ENCODE measurements around the gene DCAKD. TPM values are rescaled to one million over a fixed set of nuclear protein-coding genes. Genes with fewer than 3 reads are reported as not detected.

The DCAKD gene
- total and polyA plus RNA-seq, 10 of the 15 experiments (the other 5 are each of a cell fraction or from before 2014, with no cell fraction given), result 11.6 to 62.7 (median 38.3) TPM

- TF ChIP-seq ZNF24 (IDR thresholded peaks at IDR 0.05), result 0 out of 2 replicates have a peak, but pooled peaks have one; percentile 12
- 0 out of 2 replicates have a peak, but pooled peaks have one; percentile 39 for TF ChIP-seq CREB1 (IDR thresholded peaks at IDR 0.05; ENCODE audit: low read depth)
- peak; percentile 36; the same call in 1 of the 2 replicates for TF ChIP-seq NR2C1 (IDR thresholded peaks at IDR 0.05)
- TF ChIP-seq GABPA (IDR thresholded peaks at IDR 0.05; ENCODE audit: low read depth), result peak; percentile 81
- TF ChIP-seq RB1 (IDR thresholded peaks at IDR 0.05; ENCODE audit: borderline replicate concordance), result peak; percentile 78; the same call in 1 of the 2 replicates
- peak; percentile 49; the same call in 1 of the 2 replicates for TF ChIP-seq NFYB (IDR thresholded peaks at IDR 0.05; ENCODE audit: insufficient read depth, low read depth, low read length)
- TF ChIP-seq E2F4 (IDR thresholded peaks at IDR 0.05; ENCODE audit: low read depth, low read length), result peak; percentile 30; the same call in 1 of the 2 replicates
- TF ChIP-seq ESRRA (IDR thresholded peaks at IDR 0.05; ENCODE audit: low read length), result 0 out of 2 replicates have a peak, but pooled peaks have one; percentile 14
- peak; percentile 53 for TF ChIP-seq IKZF1 (conservative IDR thresholded peaks at IDR 0.05)
- TF ChIP-seq E2F8 (IDR thresholded peaks at IDR 0.05; ENCODE audit: low read depth, partially characterized antibody), result no peak
- TF ChIP-seq TARDBP (IDR thresholded peaks at IDR 0.05; ENCODE audit: borderline replicate concordance), result no peak
- peak; percentile 90 for TF ChIP-seq NKRF (conservative IDR thresholded peaks at IDR 0.05)
- TF ChIP-seq RELA (IDR thresholded peaks at IDR 0.05; ENCODE audit: borderline replicate concordance, partially characterized antibody), result peak; percentile 41
- 0 out of 4 replicates have a peak, but pooled peaks of 1 of the 2 experiments have one; percentile 2 for TF ChIP-seq SRF (IDR thresholded peaks at IDR 0.05; ENCODE audit: low read depth in 2 of 2, low read length in 2 of 2)
- no peak for TF ChIP-seq SMAD1 (IDR thresholded peaks at IDR 0.05; ENCODE audit: low read depth, partially characterized antibody)
- peak; percentile 79; the same call in 1 of the 2 replicates for TF ChIP-seq GATAD2B (conservative IDR thresholded peaks at IDR 0.05; ENCODE audit: low read depth)
- TF ChIP-seq POLR2AphosphoS5 (IDR thresholded peaks at IDR 0.05; ENCODE audit: low read length), result peak; percentile 78
- no peak for TF ChIP-seq PBX3 (IDR thresholded peaks at IDR 0.05; ENCODE audit: insufficient replicate concordance, low read depth, low read length)
- peak in 1 of 2 experiments; percentile 71; a peak in 2 of 3 replicates for TF ChIP-seq EGR1 (IDR thresholded peaks at IDR 0.05; ENCODE audit: borderline replicate concordance in 1 of 2, low read depth in 2 of 2, low read length in 2 of 2)
These were observed at the start of gene DCAKD (continued) for GRCh38 chr17:45051060-45051719.
